ENCODE results near the gene MPC1L. TPM values are rescaled to one million over a fixed set of nuclear protein-coding genes. Genes with fewer than 3 reads are reported as not detected.
A peak's percentile ranks its signal among the peaks of the same experiment; 100 is the strongest.

The MPC1L gene
- total RNA-seq, 1 donor from 2014 or later = not detected

GRCh38 chrX:40628506-40628905 lies 5.3 kb downstream of the MPC1L start:
- no peak for DNase-seq (ENCODE audit: low read depth in 2 of 2)

DNA sequence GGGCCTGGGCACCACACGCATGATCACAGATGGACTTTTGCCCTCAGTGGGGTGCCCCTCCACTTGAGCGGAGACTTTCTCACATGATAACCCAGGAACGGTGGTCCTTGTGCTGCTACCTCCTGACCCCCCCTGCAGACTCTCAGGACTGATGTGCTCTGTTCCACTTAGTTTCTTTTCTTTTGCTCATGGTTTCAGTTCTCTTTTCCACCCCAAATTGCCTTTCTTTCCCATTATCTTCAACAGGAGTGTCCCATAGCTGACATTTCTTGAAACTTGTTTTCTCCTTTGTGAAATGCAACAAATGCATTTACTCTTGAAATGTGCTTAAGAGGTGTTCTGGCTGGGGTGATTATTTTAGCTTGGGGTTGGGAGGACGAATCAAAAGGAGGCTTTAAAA lies 9.0 kb downstream of the MPC1L start:
- DNase-seq (ENCODE audit: low read depth in 2 of 2) = no peak

DNA sequence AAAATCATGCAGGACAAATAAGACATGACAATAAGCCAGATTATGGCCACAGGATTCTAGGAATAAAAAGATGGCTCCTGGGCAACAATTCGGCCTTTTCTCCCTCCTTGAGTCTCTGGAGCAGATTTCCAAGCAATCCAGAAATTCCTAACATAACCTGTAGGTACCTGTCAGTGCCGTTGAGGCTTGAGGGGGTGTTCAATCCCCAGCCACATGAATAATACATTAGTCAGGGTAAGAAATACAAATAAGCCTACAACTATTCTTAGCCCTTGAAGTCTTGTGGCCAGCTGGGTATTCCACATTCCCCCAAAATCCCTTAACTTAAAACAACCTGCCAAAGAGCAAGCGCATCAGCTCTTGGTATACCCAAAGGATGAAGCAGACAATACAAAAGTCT lies 14.5 kb downstream of the MPC1L start:
- no peak for DNase-seq (ENCODE audit: low read depth in 2 of 2)

DNA sequence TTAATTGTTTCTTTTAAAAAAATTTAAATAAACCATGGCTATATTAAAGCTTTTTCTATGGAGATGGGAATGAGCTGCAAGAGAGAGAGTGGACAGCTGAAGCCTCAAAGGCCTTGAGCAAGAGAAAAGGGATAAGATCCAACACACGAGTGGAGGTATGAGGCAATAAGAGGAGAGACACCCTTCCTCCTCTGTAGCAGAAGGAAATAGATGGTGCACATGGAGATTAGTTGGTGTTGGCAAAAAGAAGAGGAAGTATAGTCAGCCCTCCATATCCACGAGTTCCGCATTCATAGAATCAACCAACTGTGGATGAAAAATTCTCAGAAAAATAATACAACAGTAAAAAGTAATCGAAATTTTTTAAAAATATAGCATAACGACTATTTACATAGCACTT lies 20.9 kb downstream of the MPC1L start:
- peak; percentile 37 to 39 for DNase-seq (ENCODE audit: low read depth in 2 of 2)

DNA sequence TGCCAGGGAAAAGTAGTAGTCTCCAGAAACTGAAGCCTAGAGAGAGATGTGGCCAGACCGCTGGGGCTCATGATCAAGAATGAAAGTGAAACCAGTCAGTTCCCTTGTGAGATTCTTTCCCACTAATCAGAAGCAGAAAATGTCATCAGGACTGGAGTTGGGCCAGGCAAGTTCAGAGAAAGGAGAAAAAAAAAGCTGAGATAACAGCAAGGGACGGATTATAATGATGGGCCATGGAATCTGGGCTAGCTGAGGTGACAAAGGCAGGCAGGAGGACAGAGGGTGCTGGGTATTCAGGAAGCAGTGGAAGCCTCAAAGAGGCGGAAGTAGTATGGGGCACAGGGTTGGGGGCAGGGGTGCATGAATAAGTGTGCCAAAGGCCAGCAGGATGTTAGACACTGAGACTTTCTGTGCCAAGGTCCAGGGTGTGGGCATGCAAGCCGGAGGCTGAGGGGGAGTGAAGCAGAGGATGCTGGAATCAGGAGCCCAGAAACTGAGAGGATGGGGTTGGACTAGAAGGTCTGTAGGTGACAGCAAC lies 21.7 kb downstream of the MPC1L start:
- peak; percentile 67 to 76 for DNase-seq (ENCODE audit: low read depth in 2 of 2)

DNA sequence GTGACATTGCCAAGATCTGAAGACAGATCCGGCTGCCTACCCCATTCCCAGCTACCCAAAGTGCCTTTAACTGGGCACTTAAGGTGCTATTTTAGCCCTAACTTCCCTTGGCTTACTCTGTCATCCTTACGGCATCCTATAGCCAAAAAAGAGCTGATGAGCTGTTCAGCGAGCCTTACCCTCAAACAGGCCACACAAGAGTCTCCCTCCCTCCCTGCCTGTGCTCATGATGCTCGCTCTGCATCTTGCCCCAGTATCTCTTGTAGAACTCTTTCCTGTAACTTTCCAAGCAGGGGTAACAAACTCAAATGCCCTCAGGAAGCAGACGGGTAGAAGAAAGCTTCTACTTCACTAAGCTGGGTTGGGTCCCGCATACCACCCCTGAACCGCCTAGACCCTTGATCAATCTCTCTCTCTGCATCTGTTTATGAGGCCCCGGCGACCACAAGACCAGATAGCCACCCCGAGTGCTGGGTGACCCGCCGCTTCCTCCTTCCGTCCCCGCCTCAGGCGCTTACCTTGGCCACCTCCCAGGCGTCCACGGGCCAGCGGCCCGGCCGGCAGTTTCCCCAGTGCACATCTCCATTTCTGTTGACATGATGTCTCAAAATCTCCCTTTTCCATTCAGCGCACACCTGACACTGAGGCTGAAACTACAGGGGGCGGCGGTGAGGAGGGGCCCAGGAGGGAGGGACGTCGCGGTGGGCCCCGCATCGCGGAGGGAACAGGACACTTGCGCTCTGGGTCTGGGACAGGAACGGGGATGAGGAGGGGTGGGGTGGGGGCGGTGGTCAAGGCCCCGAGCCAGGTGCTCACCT lies 23.5 kb downstream of the MPC1L start:
- peak; percentile 17 to 42 for DNase-seq (ENCODE audit: low read depth in 2 of 2)

DNA sequence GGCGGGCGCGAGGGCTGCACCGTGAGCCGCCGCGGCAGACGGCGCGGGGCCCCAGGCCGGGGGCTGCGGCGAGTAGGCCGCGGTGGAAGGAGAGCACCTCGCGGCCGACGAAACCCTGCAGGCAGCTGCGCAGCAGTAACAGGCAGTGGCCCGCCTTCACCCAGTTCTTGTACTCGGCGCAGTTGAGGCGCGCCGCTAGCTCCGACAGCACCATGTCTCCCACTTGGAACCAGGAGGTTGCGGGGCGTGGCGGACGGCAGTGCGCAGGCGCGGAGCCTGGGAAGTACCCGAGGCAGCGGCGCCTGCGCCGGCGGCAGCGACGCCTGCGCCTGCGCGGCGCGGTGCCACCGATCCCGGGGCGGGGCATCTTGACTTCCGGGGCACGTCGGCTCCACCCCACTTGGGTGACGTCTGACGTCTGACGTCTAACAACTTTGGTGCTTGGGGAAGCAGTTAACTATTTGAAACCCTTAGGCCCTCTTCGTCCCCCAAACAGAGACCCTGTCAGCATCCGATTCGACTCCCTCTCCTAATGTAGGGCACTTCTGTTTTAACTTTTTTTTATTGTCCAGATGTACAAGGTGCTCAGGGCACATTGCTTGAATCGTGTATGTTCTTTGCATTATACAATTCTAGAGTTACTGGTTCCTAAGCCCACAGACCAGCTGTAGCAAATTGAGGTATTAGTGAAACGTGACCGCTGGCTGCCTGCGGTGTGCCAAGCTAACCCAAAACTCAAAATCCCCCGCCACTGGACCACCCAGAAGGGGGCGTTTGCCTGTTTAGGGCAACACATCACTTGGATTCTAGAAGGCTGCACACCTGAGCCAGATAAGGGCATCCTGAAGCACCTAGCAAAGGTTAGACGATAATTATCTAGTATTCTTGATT lies 24.3 kb downstream of the MPC1L start, which contains the start of gene CXorf38:
Gene CXorf38, minus strand, starts transcription at position 255 of the 891 bp plus-strand sequence. Its CDS starts 41 bp downstream, at position 214.
- peak; percentile 89 to 90 for DNase-seq (ENCODE audit: low read depth in 2 of 2)

- DNase-seq (ENCODE audit: low read depth in 2 of 2) = peak; percentile 68 to 85
Observed at GRCh38 chrX:40651620-40652223, 28.5 kb downstream of the MPC1L start.

DNA sequence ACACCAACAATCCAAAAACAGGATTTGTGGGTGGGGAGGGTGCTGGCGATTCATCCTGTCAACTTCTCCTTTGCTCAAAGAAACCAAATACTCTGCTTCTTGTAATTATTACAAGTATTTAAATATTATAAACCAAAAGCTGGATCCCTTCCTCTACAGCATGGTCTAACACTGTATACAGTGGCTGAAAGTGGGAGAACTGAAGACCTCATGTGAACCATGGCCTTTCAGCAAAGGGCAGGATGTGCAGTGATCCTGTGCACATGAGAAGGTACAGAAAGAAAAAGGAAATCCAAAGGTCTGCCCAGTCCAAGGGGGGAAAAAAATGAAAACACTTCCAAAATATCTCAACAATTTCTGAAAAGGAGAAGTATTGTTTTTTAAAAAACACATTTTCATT lies 29.4 kb downstream of the MPC1L start:
- no peak for DNase-seq (ENCODE audit: low read depth in 2 of 2)

GRCh38 chrX:40653535-40653934 lies 30.3 kb downstream of the MPC1L start:
- DNase-seq (ENCODE audit: low read depth in 2 of 2) = no peak

GRCh38 chrX:40660381-40660780 lies 37.2 kb downstream of the MPC1L start:
- no peak for DNase-seq (ENCODE audit: low read depth in 2 of 2)

- no peak for DNase-seq (ENCODE audit: low read depth in 2 of 2)
Observed at GRCh38 chrX:40661489-40661888, 38.3 kb downstream of the MPC1L start.

- no peak for DNase-seq (ENCODE audit: low read depth in 2 of 2)
Observed at GRCh38 chrX:40663078-40663740, 40.0 kb downstream of the MPC1L start.

DNA sequence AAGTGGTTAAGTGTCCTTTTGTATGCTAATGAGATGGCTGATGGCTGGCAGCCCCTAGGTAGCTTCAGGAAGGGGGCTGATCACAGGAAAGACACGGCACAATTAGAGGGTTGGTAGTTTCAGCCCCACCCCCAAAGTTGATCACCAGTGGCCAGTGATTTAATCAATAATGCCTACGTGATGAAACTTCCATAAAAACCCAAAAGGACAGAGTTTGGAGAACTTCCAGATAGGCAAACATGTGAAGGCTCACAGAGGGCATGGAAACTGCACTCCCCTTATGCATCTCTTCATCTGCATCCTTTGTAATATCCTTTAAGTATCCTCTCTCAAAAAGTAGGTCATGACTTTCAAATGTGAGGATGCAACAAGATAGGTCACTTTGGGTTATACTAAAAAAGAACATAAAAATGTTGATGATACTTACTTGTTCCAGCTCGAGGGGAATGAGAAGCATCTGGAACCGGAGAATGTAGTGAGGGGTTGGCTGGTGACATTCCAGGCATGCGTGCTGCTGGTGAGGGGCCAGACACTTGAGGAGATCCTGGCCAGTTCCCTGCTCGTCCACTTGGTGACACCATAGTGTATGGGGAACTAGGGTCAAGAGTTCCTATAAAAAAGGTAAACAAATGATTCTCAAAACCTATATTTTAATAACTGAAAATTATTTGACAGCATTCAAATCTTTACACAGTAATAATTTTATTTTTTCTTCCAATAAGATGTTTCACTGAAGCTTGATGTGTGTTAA lies 40.8 kb downstream of the MPC1L start:
- peak in 1 of 2 donors; percentile 20 for DNase-seq (ENCODE audit: low read depth in 2 of 2)

DNA sequence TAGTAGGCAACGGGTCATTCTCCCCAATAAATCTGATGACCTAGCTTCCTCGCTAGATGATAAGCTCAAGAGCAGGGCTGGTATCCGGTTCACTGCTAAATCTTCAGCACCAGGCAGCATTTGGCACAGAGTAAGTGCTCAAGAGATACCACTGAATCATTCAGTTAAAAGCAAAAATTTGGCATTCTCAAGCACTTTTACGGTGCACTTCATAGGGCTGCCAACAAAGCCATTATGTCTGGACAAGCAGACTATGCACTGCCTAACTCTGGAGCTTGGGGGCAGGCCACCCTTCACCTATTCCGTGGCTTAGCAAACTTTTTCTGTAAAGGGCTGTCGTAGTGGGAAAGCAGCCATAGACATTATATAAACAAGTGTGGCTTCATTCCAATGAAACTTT lies 47.9 kb downstream of the MPC1L start:
- no peak for DNase-seq (ENCODE audit: low read depth in 2 of 2)

Other genes starting within 250 kb of the MPC1L start
- gene ATP6AP2, start 42.5 kb upstream of the MPC1L start, total RNA-seq = 78.7 and 94.2 TPM in 2 replicates
- gene CXorf38, start 24.1 kb downstream of the MPC1L start, total RNA-seq = 8.1 and 11.1 TPM in 2 replicates
- gene MED14, start 112.1 kb downstream of the MPC1L start, total RNA-seq = 13.3 and 14.1 TPM in 2 replicates

Data from lung microvascular endothelial cell (primary cell).